Measurements from ENCODE around the gene FAXDC2. TPM values are rescaled to one million over a fixed set of nuclear protein-coding genes. Genes with fewer than 3 reads are reported as not detected.
"Not testable (repeated sequence)": the region's sequence is repeated elsewhere in the genome, so short reads cannot be mapped to it uniquely, and the experiment has no call there.

FAXDC2 gene
- total and polyA plus RNA-seq, 9 donors, result 15.2 to 120 (median 27.6) TPM

GRCh38 chr5:154840435-154841272, 9.7 kb downstream of the FAXDC2 start:
- no peak overlapping the region for H3K4me3 ChIP-seq
- no peak for TF ChIP-seq POLR2A (IDR thresholded peaks at IDR 0.05)
- no peak for TF ChIP-seq CTCF (IDR thresholded peaks at IDR 0.05)
- no peak for TF ChIP-seq EP300 (IDR thresholded peaks at IDR 0.05)
- 73 to 83% (median 82%) methylated on average over 6 of the region's 6 CpGs for WGBS, 3 donors
- no peaks in the 10 kb centered on the region for H3K36me3 ChIP-seq
- H3K9me3 ChIP-seq, result no peaks in the 10 kb centered on the region
- no peaks in the 10 kb centered on the region for H3K27me3 ChIP-seq
- intact Hi-C loops (cut with DNase I), result no loop called here
- H3K4me1 ChIP-seq (ENCODE audit: insufficient read depth), result peaks cover 5% of the 10 kb centered on the region
- DNase-seq, result no peak
- no peak overlapping the region for H3K27ac ChIP-seq

GRCh38 chr5:154837009-154837901, 13.1 kb downstream of the FAXDC2 start:
- Histone ChIP-seq H3K27ac (no peak overlapping the region), H3K4me1 (ENCODE audit: insufficient read depth) (peaks cover 7% of the 10 kb centered on the region), H3K36me3 (no peaks in the 10 kb centered on the region), H3K4me3 (no peak overlapping the region), H3K9me3 (no peaks in the 10 kb centered on the region), H3K27me3 (no peaks in the 10 kb centered on the region)
- 70 to 81% (median 78%) methylated on average over 6 of the region's 6 CpGs for WGBS, 3 donors
- TF ChIP-seq CTCF (IDR thresholded peaks at IDR 0.05) (no peak), EP300 (IDR thresholded peaks at IDR 0.05) (no peak), POLR2A (IDR thresholded peaks at IDR 0.05) (no peak)
- no peak for DNase-seq
- intact Hi-C loops (cut with DNase I), result no loop called here

- H3K36me3 ChIP-seq, result no peaks in the 10 kb centered on the region
- WGBS, 3 donors, result 72 to 82% (median 79%) methylated on average over 6 of the region's 6 CpGs
Measured at GRCh38 chr5:154836225-154836624, 14.2 kb downstream of the FAXDC2 start.

GRCh38 chr5:154835701-154836052, 14.7 kb downstream of the FAXDC2 start:
- WGBS, 3 donors, result 77 to 80% (median 79%) methylated on average over 9 of the region's 9 CpGs
- DNase-seq; H3K4me3 ChIP-seq; H3K4me1 ChIP-seq (ENCODE audit: insufficient read depth); H3K9me3 ChIP-seq; H3K36me3 ChIP-seq; H3K27me3 ChIP-seq; intact Hi-C loops (cut with DNase I): not testable (repeated sequence)
- H3K27ac ChIP-seq, result peak overlapping the region in 1 of 2 donors; percentile 36

More at GRCh38 chr5:154836225-154836624, 14.2 kb downstream of the FAXDC2 start:
- Histone ChIP-seq H3K27ac (no peak overlapping the region), H3K9me3 (no peaks in the 10 kb centered on the region), H3K4me1 (ENCODE audit: insufficient read depth) (peaks cover 7% of the 10 kb centered on the region), H3K4me3 (no peak overlapping the region), H3K27me3 (no peaks in the 10 kb centered on the region)
- intact Hi-C loops (cut with DNase I), result no loop called here
- no peak for TF ChIP-seq EP300 (IDR thresholded peaks at IDR 0.05)
- no peak for TF ChIP-seq CTCF (IDR thresholded peaks at IDR 0.05)
- no peak for TF ChIP-seq POLR2A (IDR thresholded peaks at IDR 0.05)
- no peak for DNase-seq

Data from ovary (tissue), 9 donors.